ENCODE results near the gene ASXL1.
"Not testable (repeated sequence)": the region's sequence is repeated elsewhere in the genome, so short reads cannot be mapped to it uniquely, and the experiment has no call there.

The ASXL1 gene

DNA sequence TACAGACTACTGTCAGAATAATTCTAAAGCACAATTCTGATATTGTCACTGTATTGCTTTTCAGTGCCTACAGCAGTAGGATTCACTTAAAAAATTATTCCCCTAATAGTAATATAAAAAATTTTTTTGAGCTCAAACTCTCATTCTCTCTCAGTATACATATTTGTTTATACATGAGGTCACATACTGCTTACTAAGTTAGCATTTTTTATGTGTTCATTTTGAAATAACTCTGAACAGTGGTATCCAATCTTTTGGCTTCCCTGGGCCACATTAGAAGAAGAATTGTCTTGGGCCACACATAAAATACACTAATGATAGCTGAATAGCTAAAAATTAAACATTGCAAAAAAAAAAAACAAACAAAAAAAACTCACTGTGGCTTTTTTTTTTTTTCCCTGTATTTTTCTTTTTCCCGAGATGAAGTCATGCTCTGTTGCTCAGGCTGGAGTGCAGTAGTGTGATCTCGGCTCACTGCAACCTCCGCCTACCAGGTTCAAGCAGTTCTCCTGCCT is 38.6 kb downstream of the ASXL1 start:
- TF ChIP-seq, protein P1, sequence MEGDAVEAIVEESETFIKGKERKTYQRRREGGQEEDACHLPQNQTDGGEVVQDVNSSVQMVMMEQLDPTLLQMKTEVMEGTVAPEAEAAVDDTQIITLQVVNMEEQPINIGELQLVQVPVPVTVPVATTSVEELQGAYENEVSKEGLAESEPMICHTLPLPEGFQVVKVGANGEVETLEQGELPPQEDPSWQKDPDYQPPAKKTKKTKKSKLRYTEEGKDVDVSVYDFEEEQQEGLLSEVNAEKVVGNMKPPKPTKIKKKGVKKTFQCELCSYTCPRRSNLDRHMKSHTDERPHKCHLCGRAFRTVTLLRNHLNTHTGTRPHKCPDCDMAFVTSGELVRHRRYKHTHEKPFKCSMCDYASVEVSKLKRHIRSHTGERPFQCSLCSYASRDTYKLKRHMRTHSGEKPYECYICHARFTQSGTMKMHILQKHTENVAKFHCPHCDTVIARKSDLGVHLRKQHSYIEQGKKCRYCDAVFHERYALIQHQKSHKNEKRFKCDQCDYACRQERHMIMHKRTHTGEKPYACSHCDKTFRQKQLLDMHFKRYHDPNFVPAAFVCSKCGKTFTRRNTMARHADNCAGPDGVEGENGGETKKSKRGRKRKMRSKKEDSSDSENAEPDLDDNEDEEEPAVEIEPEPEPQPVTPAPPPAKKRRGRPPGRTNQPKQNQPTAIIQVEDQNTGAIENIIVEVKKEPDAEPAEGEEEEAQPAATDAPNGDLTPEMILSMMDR (IDR thresholded peaks at IDR 0.05) = no peak
- Histone ChIP-seq H3K9ac (no peak overlapping the region), H3K4me1 (no peaks in the 10 kb centered on the region), H2AFZ (no peak overlapping the region), H3K36me3 (ENCODE audit: control insufficient read depth, insufficient read depth, low read length) (no peaks in the 10 kb centered on the region), H3K27me3 (ENCODE audit: control insufficient read depth, insufficient read depth, low read length) (no peaks in the 10 kb centered on the region), H3K9me3 (ENCODE audit: control insufficient read depth, low read length) (no peaks in the 10 kb centered on the region), H3K27ac (no peak overlapping the region), H3K4me2 (ENCODE audit: low read length) (no peak overlapping the region), H3K4me3 (ENCODE audit: low read depth, low read length) (no peak overlapping the region), H3K79me2 (peaks cover 47% of the 10 kb centered on the region)

DNA sequence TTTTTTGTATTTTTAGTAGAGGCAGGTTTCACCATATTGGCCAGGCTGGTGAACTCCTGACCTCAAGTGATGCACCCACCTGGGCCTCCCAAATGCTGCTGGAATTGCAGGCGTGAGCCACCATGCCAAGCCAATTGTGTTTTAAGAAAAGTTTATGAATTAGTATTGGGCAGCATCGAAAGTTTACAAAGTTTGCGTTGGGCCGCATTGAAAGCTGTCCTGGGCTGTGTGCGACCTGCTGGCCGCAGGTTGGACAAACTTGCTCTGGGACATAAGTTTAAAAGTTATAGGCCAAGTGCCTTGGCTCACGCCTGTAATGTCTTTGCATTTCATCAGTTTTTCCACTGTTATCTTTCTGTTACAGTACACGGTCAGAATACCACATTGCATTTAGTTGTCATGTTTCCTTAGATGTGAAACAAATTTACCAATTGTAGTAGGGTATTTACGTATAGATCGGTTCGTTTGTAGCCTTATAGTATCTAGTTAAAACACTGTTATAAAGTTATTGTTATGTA is 39.5 kb downstream of the ASXL1 start:
- H3K9ac ChIP-seq = no peak overlapping the region
- H3K27ac ChIP-seq = no peak overlapping the region
- no peak overlapping the region for H3K4me3 ChIP-seq (ENCODE audit: low read depth, low read length)
- no peaks in the 10 kb centered on the region for H3K36me3 ChIP-seq (ENCODE audit: control insufficient read depth, insufficient read depth, low read length)
- no peak overlapping the region for H2AFZ ChIP-seq
- H3K79me2 ChIP-seq = peaks cover 42% of the 10 kb centered on the region
- H3K4me2 ChIP-seq (ENCODE audit: low read length) = no peak overlapping the region
- TF ChIP-seq, protein P1 (IDR thresholded peaks at IDR 0.05) = no peak
- no peaks in the 10 kb centered on the region for H3K4me1 ChIP-seq
- H3K9me3 ChIP-seq (ENCODE audit: control insufficient read depth, low read length) = no peaks in the 10 kb centered on the region
- H3K27me3 ChIP-seq (ENCODE audit: control insufficient read depth, insufficient read depth, low read length) = no peaks in the 10 kb centered on the region

DNA sequence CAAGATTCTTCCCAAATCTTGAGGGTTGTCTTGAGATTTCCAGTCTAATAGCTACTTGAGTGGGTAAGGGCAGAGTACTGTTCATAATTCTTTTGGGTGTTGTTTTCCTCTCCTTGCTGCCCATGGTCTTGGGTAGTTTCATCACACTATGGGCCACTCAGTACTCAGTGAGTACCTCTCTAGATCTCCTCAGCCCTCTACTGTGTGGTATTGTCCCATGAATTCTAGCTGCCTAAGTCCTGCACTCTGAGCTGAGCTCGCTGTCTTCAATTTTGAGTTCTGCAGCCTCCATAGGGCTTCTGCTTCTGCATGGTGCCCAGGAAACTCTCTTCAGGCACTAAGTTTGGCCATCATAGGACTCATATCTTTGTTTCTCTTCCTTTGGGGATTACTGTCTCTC is 42.3 kb downstream of the ASXL1 start:
- no peak overlapping the region for H3K9ac ChIP-seq
- no peaks in the 10 kb centered on the region for H3K36me3 ChIP-seq (ENCODE audit: control insufficient read depth, insufficient read depth, low read length)
- no peak overlapping the region for H2AFZ ChIP-seq
- TF ChIP-seq, protein P1 (IDR thresholded peaks at IDR 0.05) = no peak
- H3K27me3 ChIP-seq (ENCODE audit: control insufficient read depth, insufficient read depth, low read length) = no peaks in the 10 kb centered on the region
- H3K4me1 ChIP-seq = no peaks in the 10 kb centered on the region
- no peak overlapping the region for H3K4me3 ChIP-seq (ENCODE audit: low read depth, low read length)
- H3K4me2 ChIP-seq (ENCODE audit: low read length) = no peak overlapping the region
- peaks cover 29% of the 10 kb centered on the region for H3K79me2 ChIP-seq
- no peak overlapping the region for H3K27ac ChIP-seq
- H3K9me3 ChIP-seq (ENCODE audit: control insufficient read depth, low read length) = no peaks in the 10 kb centered on the region

DNA sequence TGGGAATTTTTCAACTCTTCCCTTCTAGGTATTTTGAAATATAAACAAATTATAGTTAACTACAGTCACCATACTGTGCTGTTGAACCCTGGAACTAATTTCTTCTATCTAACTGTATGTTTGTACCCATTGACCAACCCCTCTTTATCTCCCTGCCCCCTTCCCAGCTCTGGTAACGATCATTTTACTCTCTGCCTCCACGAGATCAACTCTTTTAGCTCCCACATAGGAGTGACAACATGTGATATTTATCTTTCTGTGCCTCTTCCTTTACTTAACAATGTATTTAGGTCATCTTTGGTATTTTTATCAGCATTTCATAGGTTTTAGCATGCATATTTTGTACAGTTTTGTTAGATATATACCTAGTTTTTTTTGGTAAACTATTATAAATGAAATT is 45.9 kb downstream of the ASXL1 start:
- H2AFZ ChIP-seq = no peak overlapping the region
- TF ChIP-seq, protein P1 (IDR thresholded peaks at IDR 0.05) = no peak
- H3K27ac ChIP-seq = no peak overlapping the region
- H3K9me3 ChIP-seq (ENCODE audit: control insufficient read depth, low read length) = no peaks in the 10 kb centered on the region
- H3K9ac ChIP-seq = no peak overlapping the region
- no peaks in the 10 kb centered on the region for H3K36me3 ChIP-seq (ENCODE audit: control insufficient read depth, insufficient read depth, low read length)
- no peaks in the 10 kb centered on the region for H3K27me3 ChIP-seq (ENCODE audit: control insufficient read depth, insufficient read depth, low read length)
- peaks cover 30% of the 10 kb centered on the region for H3K79me2 ChIP-seq
- H3K4me1 ChIP-seq = no peaks in the 10 kb centered on the region
- H3K4me3 ChIP-seq (ENCODE audit: low read depth, low read length) = no peak overlapping the region
- H3K4me2 ChIP-seq (ENCODE audit: low read length) = no peak overlapping the region

DNA sequence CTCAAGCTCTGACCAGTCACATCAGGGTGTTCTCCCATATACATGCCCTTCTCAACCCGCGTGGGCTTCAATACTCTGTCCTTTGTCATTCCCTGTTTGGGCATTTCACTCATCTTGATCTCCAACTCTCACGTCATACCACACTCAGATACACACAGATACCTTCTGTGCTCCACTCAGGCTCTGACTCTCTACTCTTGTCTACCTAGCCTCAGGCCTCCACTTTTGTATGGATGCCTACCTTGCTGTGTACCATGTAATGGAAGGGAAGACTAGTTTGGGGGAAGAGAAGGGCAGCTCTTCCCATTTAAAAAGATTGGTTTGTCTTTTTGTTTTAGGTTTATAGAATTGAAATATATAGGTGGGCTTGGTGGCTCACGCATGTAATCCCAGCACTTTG is 48.6 kb downstream of the ASXL1 start:
- H3K4me3 ChIP-seq (ENCODE audit: low read depth, low read length) = no peak overlapping the region
- H3K79me2 ChIP-seq = peaks cover 34% of the 10 kb centered on the region
- no peaks in the 10 kb centered on the region for H3K9me3 ChIP-seq (ENCODE audit: control insufficient read depth, low read length)
- H3K4me1 ChIP-seq = no peaks in the 10 kb centered on the region
- H3K27me3 ChIP-seq (ENCODE audit: control insufficient read depth, insufficient read depth, low read length) = no peaks in the 10 kb centered on the region
- no peak overlapping the region for H2AFZ ChIP-seq
- no peak overlapping the region for H3K4me2 ChIP-seq (ENCODE audit: low read length)
- no peak overlapping the region for H3K9ac ChIP-seq
- H3K36me3 ChIP-seq (ENCODE audit: control insufficient read depth, insufficient read depth, low read length) = no peaks in the 10 kb centered on the region
- H3K27ac ChIP-seq = no peak overlapping the region
- TF ChIP-seq, protein P1 (IDR thresholded peaks at IDR 0.05) = no peak

DNA sequence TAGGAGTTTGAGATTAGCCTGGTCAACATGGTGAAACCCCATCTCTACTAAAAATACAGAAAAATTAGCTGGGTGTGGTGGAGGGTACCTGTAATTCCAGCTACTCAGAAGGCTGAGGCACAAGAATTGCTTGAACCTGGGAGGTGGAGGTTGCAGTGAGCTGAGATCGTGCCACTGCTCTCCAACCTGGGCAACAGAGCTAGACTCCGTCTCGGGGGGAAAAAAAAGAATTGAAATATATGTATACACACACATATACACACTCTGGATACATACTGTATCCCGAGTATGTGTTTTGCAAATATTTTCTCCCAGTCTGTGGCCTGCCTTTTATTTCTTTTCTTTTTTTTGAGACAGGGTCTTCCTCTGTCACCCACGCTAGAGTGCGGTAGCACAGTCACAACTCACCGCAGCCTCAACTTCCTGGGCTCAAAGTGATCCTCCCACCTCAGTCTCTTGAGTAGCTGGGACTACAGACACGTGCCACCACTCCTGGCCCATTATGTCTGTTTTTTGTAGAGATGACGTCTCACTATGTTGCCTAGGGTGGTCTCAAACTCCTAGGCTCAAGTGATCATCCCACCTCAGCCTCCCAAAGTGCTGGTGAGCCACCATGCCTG is 49.1 kb downstream of the ASXL1 start:
- not testable (repeated sequence) for H3K9me3 ChIP-seq (ENCODE audit: control insufficient read depth, low read length); H3K4me1 ChIP-seq; H3K27ac ChIP-seq; H2AFZ ChIP-seq; H3K27me3 ChIP-seq (ENCODE audit: control insufficient read depth, insufficient read depth, low read length); H3K36me3 ChIP-seq (ENCODE audit: control insufficient read depth, insufficient read depth, low read length); H3K4me3 ChIP-seq (ENCODE audit: low read depth, low read length); H3K4me2 ChIP-seq (ENCODE audit: low read length); H3K9ac ChIP-seq
- peaks cover 36% of the 10 kb centered on the region for H3K79me2 ChIP-seq

Measured in parathyroid adenoma (tissue), 2 donors.